ACC112 (cell line): Measurements from ENCODE around the gene IFI30.
"Not testable (repeated sequence)": the region's sequence is repeated elsewhere in the genome, so short reads cannot be mapped to it uniquely, and the experiment has no call there.

Source experiments
- H2AFZ ChIP-seq: fragments of 200-600 bp; sonication (generic); one replicate; pipeline ENCODE4 v1.6.0; 2017; ENCODE audit warnings: antibody characterized with exemption, low read length; ENCODE audit not compliant: unreplicated experiment
- H3K27ac ChIP-seq: fragments of 200-600 bp; sonication (generic); 2 replicates; pipeline ENCODE4 v1.5.1; 2014; ENCODE audit warnings: low read depth, mild to moderate bottlenecking, antibody characterized with exemption, low read length, moderate library complexity
- H3K27me3 ChIP-seq: fragments of 200-600 bp; sonication (generic); 2 replicates; pipeline ENCODE4 v1.6.1; 2014; ENCODE audit warnings: mild to moderate bottlenecking, antibody characterized with exemption, low read length, moderate library complexity, mixed read lengths; ENCODE audit not compliant: insufficient read depth
- H3K36me3 ChIP-seq: fragments of 200-600 bp; sonication (generic); 2 replicates; pipeline ENCODE4 v1.6.1; 2016; ENCODE audit warnings: mild to moderate bottlenecking, antibody characterized with exemption, low read length, moderate library complexity, mixed read lengths; ENCODE audit not compliant: insufficient read depth
- H3K4me1 ChIP-seq: fragments of 200-600 bp; sonication (generic); one replicate; pipeline ENCODE4 v1.6.1; 2016; ENCODE audit warnings: low read length, mixed read lengths; ENCODE audit not compliant: insufficient read depth, unreplicated experiment, control insufficient read depth
- H3K4me3 ChIP-seq: fragments of 200-600 bp; sonication (generic); 2 replicates; pipeline ENCODE4 v1.5.1; 2014; ENCODE audit warnings: mild to moderate bottlenecking, low read depth, low read length
- H3K79me2 ChIP-seq: fragments of 200-600 bp; sonication (generic); one replicate; pipeline ENCODE4 v1.6.0; 2016; ENCODE audit warnings: low read length; ENCODE audit not compliant: control insufficient read depth, unreplicated experiment, insufficient read depth

The IFI30 gene

DNA sequence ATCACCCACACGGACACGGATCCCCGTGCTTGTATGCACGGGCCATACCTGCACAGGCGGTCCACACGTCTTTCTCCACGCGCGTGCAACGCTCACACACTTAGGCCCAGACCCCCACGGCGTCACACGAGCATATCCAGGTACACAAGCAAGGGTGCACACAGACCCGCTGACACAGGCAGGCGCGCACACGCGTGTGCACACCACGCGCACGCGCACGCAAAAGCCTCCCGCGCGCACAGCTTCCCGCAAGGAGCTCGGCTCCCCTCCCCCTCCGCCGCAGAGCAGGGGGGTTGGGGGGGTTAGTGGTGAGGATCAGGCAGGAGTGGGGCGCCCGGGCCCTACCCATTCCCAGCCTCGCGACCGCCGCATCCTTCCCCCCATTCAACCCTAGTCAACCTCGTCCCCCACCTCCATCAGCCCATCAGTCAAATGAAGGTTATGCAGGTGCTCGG lies 29.8 kb downstream of the IFI30 start:
- H3K4me3 ChIP-seq, result peak overlapping the region; percentile 80
- H3K27me3 ChIP-seq, result no peaks in the 10 kb centered on the region
- H3K27ac ChIP-seq, result no peak overlapping the region
- H2AFZ ChIP-seq, result no peak overlapping the region
- peaks cover 4% of the 10 kb centered on the region for H3K4me1 ChIP-seq
- H3K79me2 ChIP-seq, result no peaks in the 10 kb centered on the region
- H3K36me3 ChIP-seq, result no peaks in the 10 kb centered on the region

DNA sequence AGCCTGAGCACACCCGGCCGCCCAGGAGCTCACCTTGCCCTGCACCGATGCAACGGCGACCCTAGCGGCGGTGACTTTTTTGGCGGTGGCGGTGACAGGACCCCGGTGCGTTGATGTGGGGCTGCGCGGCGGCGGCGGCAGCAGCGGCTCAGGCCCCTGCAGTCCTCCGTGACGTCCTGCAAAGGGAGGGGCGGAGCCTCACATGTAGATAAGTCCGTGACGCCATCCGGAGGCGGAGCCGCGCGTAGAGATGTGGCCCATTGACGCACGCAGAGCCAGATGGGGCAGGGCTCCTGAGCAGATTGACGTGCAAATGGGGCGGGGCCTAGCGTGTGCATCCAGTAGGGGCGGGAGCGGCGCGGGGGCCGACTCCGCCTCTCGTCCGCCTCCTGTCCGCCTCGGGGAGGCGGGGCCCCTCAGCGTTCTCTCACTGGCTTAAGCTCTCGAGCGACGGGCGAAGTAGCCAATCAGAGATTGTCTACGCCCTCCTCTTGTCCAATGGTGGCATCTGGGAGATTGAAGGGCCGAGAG lies 30.3 kb downstream of the IFI30 start, which contains the start of gene RAB3A:
RAB3A (minus strand) TSS at position 180 of the 531 bp plus-strand sequence. CDS start 1,302 bp downstream, outside the sequence.
- Histone ChIP-seq H3K79me2 (no peaks in the 10 kb centered on the region), H3K36me3 (no peaks in the 10 kb centered on the region), H3K27ac (peak within 1 kb of the TSS; percentile 83), H3K27me3 (no peaks in the 10 kb centered on the region), H2AFZ (peak within 1 kb of the TSS; percentile 27), H3K4me3 (peak within 1 kb of the TSS; percentile 88), H3K4me1 (peaks cover 4% of the 10 kb centered on the region)

DNA sequence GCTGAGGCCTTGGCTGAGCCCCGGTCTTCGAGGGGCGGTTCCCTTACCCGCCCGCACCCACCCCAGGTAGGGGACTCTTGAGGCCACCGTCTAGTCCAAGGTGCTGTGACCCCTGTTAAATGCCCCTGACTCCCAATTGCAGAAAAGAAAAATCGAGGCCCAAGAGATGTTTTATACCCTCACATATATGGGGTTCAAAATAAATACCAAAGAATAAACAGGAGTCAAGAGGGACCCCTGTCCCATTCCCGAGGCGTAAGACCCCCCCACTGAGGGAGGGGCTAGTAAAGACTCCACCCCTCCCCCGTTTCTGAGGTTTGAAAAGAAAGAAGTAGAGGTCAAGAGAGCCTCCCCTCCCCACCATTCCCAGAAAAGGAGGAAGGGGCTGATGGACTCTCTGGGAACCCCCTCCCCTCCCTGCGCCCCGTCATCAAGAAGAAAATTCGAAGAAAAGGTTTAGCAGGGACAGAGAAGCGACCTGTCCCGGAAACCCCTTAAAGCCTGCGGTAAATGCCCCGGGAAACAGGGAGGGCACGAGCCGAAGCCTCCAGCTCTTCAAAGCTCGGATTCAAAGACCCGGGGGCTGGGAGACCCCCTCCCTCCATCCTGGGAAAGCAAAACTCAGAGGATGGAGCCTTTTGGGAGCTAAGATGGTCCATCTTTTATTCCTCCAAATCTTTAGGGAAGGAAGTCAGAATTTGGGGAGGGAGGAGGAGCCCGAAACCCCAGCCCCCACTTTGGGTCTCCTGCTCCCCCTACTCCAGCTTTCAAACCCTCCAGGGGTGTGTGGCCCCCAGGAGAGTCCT lies 31.0 kb downstream of the IFI30 start:
- Histone ChIP-seq H3K79me2 (no peaks in the 10 kb centered on the region), H3K36me3 (no peaks in the 10 kb centered on the region), H3K27ac (peak overlapping the region; percentile 83), H3K4me1 (peaks cover 4% of the 10 kb centered on the region), H3K4me3 (peak overlapping the region; percentile 88), H3K27me3 (no peaks in the 10 kb centered on the region), H2AFZ (peak overlapping the region; percentile 27)

DNA sequence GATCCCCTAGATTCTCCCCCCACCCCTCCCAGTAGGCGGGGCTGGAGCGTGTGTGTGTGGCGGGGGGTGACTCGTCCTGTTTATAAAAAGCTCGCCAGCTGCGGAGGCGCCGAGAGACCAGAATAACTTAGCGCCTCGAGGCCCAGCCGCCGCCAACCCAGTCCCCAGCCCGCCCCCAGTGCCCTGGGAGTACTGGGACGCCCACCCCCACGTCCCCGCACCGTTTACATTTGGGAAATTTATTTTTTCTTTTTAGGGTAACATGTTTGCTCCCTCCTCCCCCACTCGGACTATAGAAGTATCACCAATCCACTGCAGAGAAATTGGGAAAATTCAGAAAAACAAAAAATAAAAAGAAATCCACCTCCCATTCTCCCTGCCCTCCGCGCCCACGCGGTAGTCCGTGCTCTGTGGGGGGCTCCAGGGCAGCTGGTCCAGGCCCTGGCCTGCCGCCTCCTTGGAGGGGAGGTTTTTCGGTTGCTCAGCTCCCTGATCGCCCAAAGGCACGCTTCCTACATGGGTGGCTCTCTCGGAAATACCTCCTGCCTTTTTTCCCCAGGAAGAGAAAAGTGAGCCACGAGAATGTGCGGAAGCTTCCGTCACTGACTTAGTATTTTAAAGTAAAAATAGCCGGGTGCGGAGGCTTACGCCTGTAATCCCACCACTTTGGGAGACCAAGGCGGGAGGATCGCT lies 31.7 kb downstream of the IFI30 start:
- H3K4me1 ChIP-seq, result peaks cover 4% of the 10 kb centered on the region
- H3K27me3 ChIP-seq, result no peaks in the 10 kb centered on the region
- H3K79me2 ChIP-seq, result no peaks in the 10 kb centered on the region
- peak overlapping the region; percentile 27 for H2AFZ ChIP-seq
- peak overlapping the region; percentile 88 for H3K4me3 ChIP-seq
- peak overlapping the region; percentile 83 for H3K27ac ChIP-seq
- H3K36me3 ChIP-seq, result no peaks in the 10 kb centered on the region

DNA sequence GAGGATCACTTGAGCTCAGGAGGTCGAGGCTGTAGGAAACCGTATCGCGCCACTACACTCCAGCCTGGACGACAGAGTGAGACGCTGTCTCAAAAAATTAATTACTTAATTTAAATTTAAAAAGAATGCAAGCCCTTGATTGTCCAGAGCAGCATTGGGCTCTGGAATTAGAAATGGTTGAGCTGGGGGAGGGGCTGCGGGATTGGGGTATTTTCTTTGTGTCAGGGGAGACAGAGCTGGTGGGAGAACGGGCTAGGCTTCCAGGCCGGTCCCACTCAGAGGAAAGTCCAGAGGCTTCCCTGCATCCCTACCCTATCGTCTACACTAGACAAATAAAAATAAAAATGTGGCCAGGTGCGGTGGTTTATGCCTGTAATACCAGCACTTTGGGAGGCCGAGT lies 32.4 kb downstream of the IFI30 start:
- H2AFZ ChIP-seq, result no peak overlapping the region
- H3K4me1 ChIP-seq, result peaks cover 4% of the 10 kb centered on the region
- no peak overlapping the region for H3K27ac ChIP-seq
- H3K36me3 ChIP-seq, result no peaks in the 10 kb centered on the region
- no peaks in the 10 kb centered on the region for H3K27me3 ChIP-seq
- no peak overlapping the region for H3K4me3 ChIP-seq
- no peaks in the 10 kb centered on the region for H3K79me2 ChIP-seq

DNA sequence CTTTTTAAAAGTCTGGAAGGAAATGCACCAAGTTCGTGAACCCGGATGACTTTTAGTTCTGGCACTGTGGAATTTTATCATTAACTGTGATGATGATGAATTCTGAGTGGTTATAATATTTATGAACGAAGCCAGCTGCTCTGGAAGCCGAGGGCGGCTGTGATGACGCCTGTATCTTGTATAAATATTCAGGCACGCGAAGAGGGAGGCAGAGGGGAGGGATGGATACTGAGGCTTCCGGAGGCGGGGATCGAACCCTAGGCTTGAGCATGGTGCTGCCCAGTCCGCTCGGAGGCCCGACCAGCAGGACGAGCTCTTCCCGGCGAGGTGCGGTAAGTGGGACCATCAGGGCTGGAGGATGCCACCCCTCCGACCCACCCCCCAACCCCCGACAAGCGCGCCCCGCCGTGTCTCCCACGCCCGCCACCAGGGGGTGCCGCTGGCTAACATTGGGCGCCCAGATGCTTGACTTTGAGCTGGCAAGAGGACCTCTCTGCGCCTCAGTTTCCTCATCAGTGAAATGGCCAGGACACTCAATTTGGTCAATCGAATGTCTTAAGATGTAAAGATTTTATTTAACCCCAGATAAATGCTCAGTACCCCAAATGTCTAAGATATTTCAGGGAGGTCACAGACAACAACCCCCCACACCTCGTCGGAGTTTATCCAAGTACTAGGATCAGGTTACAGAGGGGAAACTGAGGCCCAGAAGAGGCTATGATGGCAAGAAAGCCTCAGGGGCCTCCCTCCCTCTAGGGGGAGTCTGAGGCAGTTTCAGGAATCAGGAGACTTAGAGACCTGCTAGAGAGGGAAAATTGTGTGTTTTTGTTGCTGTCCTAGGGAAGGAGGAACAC lies 34.7 kb downstream of the IFI30 start:
- Histone ChIP-seq H3K4me3 (peak overlapping the region; percentile 42), H3K27ac (peak overlapping the region; percentile 83), H3K79me2 (no peaks in the 10 kb centered on the region), H3K27me3 (no peaks in the 10 kb centered on the region), H3K4me1 (peaks cover under 1% of the 10 kb centered on the region), H2AFZ (no peak overlapping the region), H3K36me3 (no peaks in the 10 kb centered on the region)

DNA sequence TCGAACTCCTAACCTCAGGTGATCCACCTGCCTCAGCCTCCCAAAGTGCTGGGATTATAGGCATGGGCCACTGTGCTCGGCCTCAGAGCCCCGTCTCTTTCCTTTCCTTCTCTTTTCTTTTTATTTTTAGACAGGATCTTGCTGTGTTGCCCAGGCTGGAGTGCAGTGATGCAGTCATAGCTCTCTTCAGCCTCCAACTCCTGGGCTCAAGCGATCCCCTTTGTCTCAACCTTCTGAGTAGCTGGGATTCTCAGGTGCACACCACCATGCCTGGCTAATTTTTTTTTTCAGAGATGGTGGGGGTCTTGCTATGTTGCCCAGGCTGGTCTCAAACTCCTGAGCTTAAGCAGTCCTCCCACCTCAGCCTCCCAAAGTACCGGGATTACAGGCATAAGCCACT lies 36.3 kb downstream of the IFI30 start:
- not testable (repeated sequence) for H3K4me3 ChIP-seq, H2AFZ ChIP-seq, H3K27ac ChIP-seq, H3K27me3 ChIP-seq, H3K36me3 ChIP-seq, H3K79me2 ChIP-seq, H3K4me1 ChIP-seq

DNA sequence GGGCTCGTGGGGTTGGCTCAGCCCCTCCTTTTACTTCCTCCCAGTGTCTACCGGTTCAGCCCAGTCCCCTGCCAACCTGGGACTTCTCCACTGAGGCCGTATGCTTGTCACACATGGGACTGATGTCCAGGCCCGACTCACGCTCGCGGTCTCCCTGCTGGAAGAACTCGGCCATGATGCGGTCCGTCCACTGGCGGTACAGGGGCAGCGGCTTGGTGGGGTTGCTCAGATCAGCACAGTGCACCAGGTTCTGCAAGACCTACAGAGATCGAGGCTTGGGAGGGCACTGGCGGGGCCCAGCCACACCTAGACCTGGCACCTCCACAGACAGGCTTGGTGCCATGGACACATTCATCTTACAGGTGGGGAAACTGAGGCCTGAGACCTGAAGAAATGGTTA lies 38.1 kb downstream of the IFI30 start:
- H3K4me1 ChIP-seq, result peaks cover 4% of the 10 kb centered on the region
- H3K27me3 ChIP-seq, result no peaks in the 10 kb centered on the region
- no peaks in the 10 kb centered on the region for H3K36me3 ChIP-seq
- H2AFZ ChIP-seq, result no peak overlapping the region
- H3K79me2 ChIP-seq, result no peaks in the 10 kb centered on the region
- no peak overlapping the region for H3K4me3 ChIP-seq
- H3K27ac ChIP-seq, result no peak overlapping the region

DNA sequence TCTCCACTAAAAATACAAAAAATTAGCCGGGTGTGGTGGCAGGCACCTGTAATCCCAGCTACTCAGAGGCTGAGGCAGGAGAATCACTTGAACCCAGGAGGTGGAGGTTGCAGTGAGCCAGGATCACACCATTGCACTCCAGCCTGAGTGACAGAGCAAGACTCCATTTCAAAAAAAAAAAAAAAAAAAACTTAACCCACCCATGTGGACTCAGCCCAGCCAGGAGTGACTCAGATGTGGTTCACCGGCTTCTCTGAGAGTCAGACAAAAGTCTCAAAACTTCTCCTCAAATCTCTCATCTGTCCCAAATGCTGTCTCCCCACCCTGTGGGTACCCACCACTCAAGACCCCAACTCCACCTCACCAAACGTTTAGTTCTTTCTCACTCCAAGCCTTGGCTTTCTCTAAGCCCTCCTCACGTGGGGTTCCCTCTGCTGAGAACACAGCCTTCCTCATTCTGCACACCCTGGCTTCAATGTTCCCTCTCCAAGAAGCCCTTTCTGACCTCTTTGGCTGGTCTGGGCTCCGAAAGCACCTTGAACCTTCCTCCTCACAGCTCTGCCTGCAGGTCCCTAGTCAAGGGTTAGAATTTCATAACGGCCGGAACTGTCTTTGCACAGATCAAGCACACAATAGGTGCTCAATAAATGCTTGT lies 41.3 kb downstream of the IFI30 start:
- H3K27me3 ChIP-seq, result no peaks in the 10 kb centered on the region
- no peak overlapping the region for H2AFZ ChIP-seq
- no peaks in the 10 kb centered on the region for H3K79me2 ChIP-seq
- no peak overlapping the region for H3K4me3 ChIP-seq
- H3K36me3 ChIP-seq, result no peaks in the 10 kb centered on the region
- H3K27ac ChIP-seq, result no peak overlapping the region
- H3K4me1 ChIP-seq, result peaks cover 4% of the 10 kb centered on the region

DNA sequence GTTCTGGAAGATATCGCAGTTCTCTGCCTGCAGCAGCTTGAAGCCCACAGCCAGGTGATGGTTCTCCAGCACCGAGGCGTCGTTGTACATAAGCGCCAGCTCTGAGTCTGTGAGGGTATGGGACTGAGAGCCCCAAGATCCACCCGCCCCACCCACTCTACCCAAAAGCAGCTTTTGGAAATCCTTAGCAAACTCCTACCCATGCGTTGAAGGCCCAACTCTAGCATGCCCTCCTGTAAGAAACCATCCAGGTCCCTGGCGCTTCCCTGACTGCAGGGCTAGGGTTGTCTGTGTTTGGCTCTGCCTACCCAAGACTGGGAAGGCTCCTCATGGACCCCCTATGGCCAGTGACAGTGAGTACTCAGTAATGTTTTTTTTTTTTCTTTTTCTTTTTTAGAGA lies 43.2 kb downstream of the IFI30 start:
- no peaks in the 10 kb centered on the region for H3K36me3 ChIP-seq
- H3K27me3 ChIP-seq, result no peaks in the 10 kb centered on the region
- H3K79me2 ChIP-seq, result no peaks in the 10 kb centered on the region
- H3K4me1 ChIP-seq, result peaks cover 4% of the 10 kb centered on the region
- no peak overlapping the region for H3K27ac ChIP-seq
- no peak overlapping the region for H2AFZ ChIP-seq
- H3K4me3 ChIP-seq, result no peak overlapping the region
